HepG2 (cell line): Measurements from ENCODE around the gene ERC1. TPM values are rescaled to one million over a fixed set of nuclear protein-coding genes. Genes with fewer than 3 reads are reported as not detected.

Experiments
- ATAC-seq: fragments of 200-7000 bp; cut with Tn5 transposase; 3 replicates; pipeline ENCODE4 v1.9.1; 2020; ENCODE audit warnings: mild to moderate bottlenecking, moderate library complexity
- BruUV-seq: library from RNA; stranded (reverse); fragments of 400-500 nt; replicated peaks from 2 replicates; lab custom pipeline; 2021; lab: Mats Ljungman, UMichigan
- CTCF ChIA-PET: fragments of 300-600 bp; formaldehyde crosslinking; extraction: SDS; loops from one replicate; lab custom pipeline; 2021; ENCODE audit warnings: low total read pairs, inconsistent platforms, low intra/inter-chr PET ratio; lab: Yijun Ruan, JAX
- POLR2A ChIA-PET: fragments of 350-600 bp; sonication (Branson Sonifier 250); formaldehyde crosslinking; loops from one replicate; lab custom pipeline; 2020; ENCODE audit warnings: antibody characterized with exemption, inconsistent platforms; lab: Yijun Ruan, JAX
- DNase-seq: peaks from one replicate; pipeline ENCODE4 v3.0.0-alpha.2; 2015; ENCODE audit warnings: low spot score
- FAIRE-seq: peaks from 3 replicates; lab custom pipeline; 2011; peaks lifted over from hg19 to GRCh38; lab: Jason Lieb, UNC
- H2AFZ ChIP-seq: one replicate; pipeline ENCODE4 v1.6.1; 2011; ENCODE audit warnings: low read length, inconsistent platforms
- H3K27ac ChIP-seq: fragments of 300-600 bp; 3 replicates; pipeline ENCODE4 v1.8.0; 2011; ENCODE audit warnings: mixed run types, mild to moderate bottlenecking, mixed read lengths, low read length, inconsistent platforms; ENCODE audit not compliant: insufficient read depth; ENCODE audit errors: extremely low read length
- H3K27me3 ChIP-seq, 2 experiments: fragments of 200-600 bp in 1 of 2; 2 replicates in 1 of 2; 3 replicates in 1 of 2; pipeline versions ENCODE4 v1.6.0 to v1.8.0; 2011; ENCODE audit warnings: low read length in 2 of 2, mild to moderate bottlenecking in 2 of 2, moderate library complexity in 2 of 2, inconsistent platforms in 1 of 2; ENCODE audit not compliant: insufficient read depth in 2 of 2, control insufficient read depth in 1 of 2
- H3K36me3 ChIP-seq, 2 experiments: fragments of 200-600 bp in 1 of 2; replicated peaks in 1 of 2; 2 replicates in 1 of 2; 3 replicates in 1 of 2; pipeline versions ENCODE4 v1.5.1 to v1.8.0; 2011; ENCODE audit warnings: low read length in 2 of 2, inconsistent platforms in 1 of 2; ENCODE audit not compliant: insufficient read depth in 2 of 2, control insufficient read depth in 1 of 2
- H3K4me1 ChIP-seq: 2 replicates; pipeline ENCODE4 v1.5.1; 2012; ENCODE audit warnings: low read length, inconsistent platforms; ENCODE audit not compliant: insufficient read depth
- H3K4me2 ChIP-seq: 2 replicates; pipeline ENCODE4 v1.6.0; 2011; ENCODE audit warnings: low read depth, low read length, inconsistent platforms
- H3K4me3 ChIP-seq, 3 experiments: fragments of 200-600 bp in 1 of 3; sonication (generic), shearing (Covaris generic) in 1 of 3; replicated peaks in 1 of 3; 2 replicates each; pipeline ENCODE4 v1.5.1; 2011 to 2016; ENCODE audit warnings: low read length in 3 of 3, inconsistent platforms in 2 of 3, low read depth in 2 of 3, mild to moderate bottlenecking in 2 of 3, control low read depth in 1 of 3, mixed read lengths in 1 of 3; ENCODE audit not compliant: insufficient read depth in 1 of 3
- H3K79me2 ChIP-seq: one replicate; pipeline ENCODE4 v1.6.1; 2011; ENCODE audit warnings: low read length, inconsistent platforms; ENCODE audit not compliant: insufficient read depth
- H3K9ac ChIP-seq: 2 replicates; pipeline ENCODE4 v1.6.0; 2011; ENCODE audit warnings: mild to moderate bottlenecking, low read depth, low read length, inconsistent platforms; ENCODE audit not compliant: insufficient read depth
- H3K9me3 ChIP-seq: 2 replicates; pipeline ENCODE4 v1.5.1; 2012; ENCODE audit warnings: mild to moderate bottlenecking, low read length
- H4K20me1 ChIP-seq: 2 replicates; pipeline ENCODE4 v1.6.0; 2011; ENCODE audit warnings: inconsistent platforms, mild to moderate bottlenecking, low read length, moderate library complexity; ENCODE audit not compliant: insufficient read depth
- EP300 ChIP-seq, 3 experiments: sonication (generic) in 1 of 3; formaldehyde crosslinking in 1 of 3; IDR thresholded peaks; 2 replicates each; pipeline versions ENCODE4 v1.5.1 to v1.6.1; 2011 to 2020; ENCODE audit warnings: low read depth in 2 of 3, low read length in 2 of 3, borderline replicate concordance in 1 of 3, improper control_type of control experiment in 1 of 3, mild to moderate bottlenecking in 1 of 3, missing genetic modification reagents in 1 of 3, moderate library complexity in 1 of 3
- HMGXB4 ChIP-seq, 2 experiments: sonication (generic) in 1 of 2; formaldehyde crosslinking in 1 of 2; IDR thresholded peaks; 2 replicates each; pipeline versions ENCODE4 v1.4.0 to v1.6.1; 2018 to 2020; ENCODE audit warnings: missing genetic modification reagents in 2 of 2, borderline replicate concordance in 1 of 2, low read depth in 1 of 2, mild to moderate bottlenecking in 1 of 2, missing biosample characterization in 1 of 2
- MAF1 ChIP-seq: sonication (generic); formaldehyde crosslinking; IDR thresholded peaks from 2 replicates; pipeline ENCODE4 v1.5.0; 2020; ENCODE audit warnings: missing genetic modification reagents, borderline replicate concordance
- MAZ ChIP-seq, 2 experiments: sonication (generic) in 1 of 2; formaldehyde crosslinking in 1 of 2; IDR thresholded peaks; 2 replicates each; pipeline versions ENCODE4 v1.5.0 to v1.6.1; 2012 to 2020; ENCODE audit warnings: low read depth in 2 of 2, mild to moderate bottlenecking in 2 of 2, borderline replicate concordance in 1 of 2, improper control_type of control experiment in 1 of 2, low read length in 1 of 2, missing genetic modification reagents in 1 of 2, moderate library complexity in 1 of 2
- MXI1 ChIP-seq: IDR thresholded peaks from 3 replicates; pipeline ENCODE4 v1.6.1; 2012; ENCODE audit warnings: low read depth, low read length, inconsistent platforms, borderline replicate concordance
- TOPORS ChIP-seq: sonication (generic); formaldehyde crosslinking; IDR thresholded peaks from 2 replicates; pipeline ENCODE4 v1.8.0; 2023; ENCODE audit warnings: mild to moderate bottlenecking, missing genetic modification reagents
- TP53 ChIP-seq: sonication (generic); formaldehyde crosslinking; conservative IDR thresholded peaks from 2 replicates; pipeline ENCODE4 v1.4.0; 2020; ENCODE audit warnings: missing genetic modification reagents
- ZFX ChIP-seq: sonication (generic); formaldehyde crosslinking; IDR thresholded peaks from 2 replicates; pipeline ENCODE4 v1.4.0; 2020; ENCODE audit warnings: mild to moderate bottlenecking, low read depth, missing genetic modification reagents, moderate library complexity
- ZNF547 ChIP-seq: sonication (generic); formaldehyde crosslinking; IDR thresholded peaks from 2 replicates; pipeline ENCODE4 v1.5.1; 2020; ENCODE audit warnings: mild to moderate bottlenecking, missing genetic modification reagents
- ZNF576 ChIP-seq: sonication (generic); formaldehyde crosslinking; IDR thresholded peaks from 2 replicates; pipeline ENCODE4 v1.4.0; 2020; ENCODE audit warnings: mild to moderate bottlenecking, missing genetic modification reagents
- ZNF639 ChIP-seq: conservative IDR thresholded peaks from 2 replicates; pipeline ENCODE4 v1.6.1; 2018; ENCODE audit warnings: missing genetic modification reagents
- in situ Hi-C: cut with HindIII; loops from 2 replicates; pipeline ENCODE4 v1.10.0; 2017; ENCODE audit warnings: low pct_unique_long_range_greater_than_20kb; ENCODE audit not compliant: extremely low pct_ligation_motif_present
- intact Hi-C: fragments of 100-400 bp; cut with micrococcal nuclease; formaldehyde crosslinking; loops from one replicate; pipeline ENCODE4 v1.10.0; 2022; ENCODE audit not compliant: unreplicated experiment
- polyA plus RNA-seq, 8 experiments: library from polyadenylated mRNA; depleted of rRNA in 3 of 8; stranded (reverse) in 7 of 8; unstranded in 1 of 8; fragments of >200 nt; fragmentation: Illumina TruSeq in 4 of 8; extraction: Trizol in 4 of 8; gene quantifications; 2 replicates each; pipeline versions ENCODE4 v1.2.1 to v1.2.3, GENCODE V29; 2011 to 2016; ENCODE audit warnings: low read depth in 4 of 8, missing spikeins in 1 of 8, mixed read lengths in 1 of 8; ENCODE audit not compliant: insufficient read depth in 1 of 8
- total RNA-seq, 5 experiments: library from RNA; depleted of rRNA; stranded (reverse); fragments of >200 nt; fragmentation: Illumina TruSeq; extraction: Trizol; gene quantifications; 2 replicates each; pipeline ENCODE4 v1.2.3, GENCODE V29; 2016; ENCODE audit warnings: low read depth in 1 of 5

The ERC1 gene
- total and polyA plus RNA-seq, 2 of the 13 experiments (the other 11 are each of a cell fraction or from before 2014, with no cell fraction given) = 6.1 to 12.4 TPM

- Histone ChIP-seq H3K27ac (no peak overlapping the region), H3K4me1 (peaks cover 18% of the 10 kb centered on the region), H2AFZ (no peak overlapping the region), H3K4me3 (no peak overlapping the region), H3K36me3 (no peaks in the 10 kb centered on the region), H3K9ac (no peak overlapping the region), H3K79me2 (no peaks in the 10 kb centered on the region), H3K9me3 (no peaks in the 10 kb centered on the region), H3K27me3 (no peaks in the 10 kb centered on the region), H3K4me2 (no peak overlapping the region), H4K20me1 (no peaks in the 10 kb centered on the region)
- ChIA-PET CTCF (no interaction called here), POLR2A (no interaction called here)
- no peak for DNase-seq
- no TSS peak for BruUV-seq
- intact Hi-C loops = no loop called here
- in situ Hi-C loops = no loop called here
- TF ChIP-seq TP53 (CRISPR knock-in tag) (no peak), EP300 (IDR thresholded peaks at IDR 0.05; ENCODE audit: low read depth in 2 of 2, low read length in 2 of 2) (no peak), EP300 (CRISPR knock-in tag; IDR thresholded peaks at IDR 0.05; ENCODE audit: borderline replicate concordance) (no peak), ZFX (CRISPR knock-in tag) (no peak), HMGXB4 (CRISPR knock-in tag; IDR thresholded peaks at IDR 0.05; ENCODE audit: borderline replicate concordance in 1 of 2, low read depth in 1 of 2) (no peak), MXI1 (no peak), ZNF576 (CRISPR knock-in tag) (no peak), MAF1 (CRISPR knock-in tag) (no peak), ZNF547 (CRISPR knock-in tag) (no peak), ZNF639 (CRISPR knock-in tag) (no peak), MAZ (IDR thresholded peaks at IDR 0.05; ENCODE audit: borderline replicate concordance, low read depth, low read length) (no peak), MAZ (CRISPR knock-in tag; IDR thresholded peaks at IDR 0.05; ENCODE audit: low read depth) (no peak), TOPORS (CRISPR knock-in tag) (no peak)
- ATAC-seq = no peak
- no peak for FAIRE-seq
Measured at GRCh38 chr12:954741-955140, 36.3 kb upstream of the ERC1 start.
